Natural killer cell (primary cell): ENCODE measurements around the gene R3HDM4. TPM values are rescaled to one million over a fixed set of nuclear protein-coding genes. Genes with fewer than 3 reads are reported as not detected.

Experiments
- ATAC-seq, 3 donors: fragments of 150-1000 bp in 2 of 3; fragments of 200-7000 bp in 1 of 3; cut with Tn5 transposase; 1 replicate in 1 of 3; 2 replicates in 2 of 3; pipeline ENCODE4 v1.10.0; 2021; ENCODE audit warnings: mild to moderate bottlenecking in 2 of 3, moderate library complexity in 2 of 3
- DNase-seq, 2 donors: peaks; one replicate each; pipeline versions ENCODE4 v3.0.0 to v3.0.0-alpha.2; 2013 to 2021; ENCODE audit warnings: mixed read lengths in 1 of 2
- H3K27ac ChIP-seq: one replicate; pipeline ENCODE4 v1.5.1; 2013; ENCODE audit warnings: mild to moderate bottlenecking, low read length
- H3K27me3 ChIP-seq: one replicate; pipeline ENCODE4 v1.6.1; 2013; ENCODE audit warnings: low read length; ENCODE audit not compliant: control insufficient read depth, insufficient read depth
- H3K36me3 ChIP-seq: one replicate; pipeline ENCODE4 v1.6.1; 2013; ENCODE audit warnings: low read length; ENCODE audit not compliant: control insufficient read depth, insufficient read depth
- H3K4me1 ChIP-seq: one replicate; pipeline ENCODE4 v1.6.1; 2013; ENCODE audit warnings: low read length; ENCODE audit not compliant: control insufficient read depth, insufficient read depth
- H3K4me3 ChIP-seq: one replicate; pipeline ENCODE4 v1.5.1; 2013; ENCODE audit warnings: low read length
- H3K9me3 ChIP-seq: one replicate; pipeline ENCODE4 v1.6.1; 2013; ENCODE audit warnings: low read length; ENCODE audit not compliant: control insufficient read depth, insufficient read depth
- H3K27ac Mint-ChIP-seq, 2 donors: one replicate each; pipeline ENCODE4 v1.8.0; 2022; ENCODE audit warnings: mild to moderate bottlenecking in 2 of 2, mixed read lengths in 2 of 2, moderate library complexity in 1 of 2
- H3K27me3 Mint-ChIP-seq, 2 donors: one replicate each; pipeline ENCODE4 v1.8.0; 2022; ENCODE audit warnings: low read depth in 2 of 2, mixed read lengths in 2 of 2
- H3K36me3 Mint-ChIP-seq: one replicate; pipeline ENCODE4 v1.8.0; 2022; ENCODE audit warnings: mixed read lengths
- H3K4me1 Mint-ChIP-seq, 2 donors: one replicate each; pipeline ENCODE4 v1.8.0; 2022; ENCODE audit warnings: mixed read lengths in 2 of 2
- H3K4me3 Mint-ChIP-seq: one replicate; pipeline ENCODE4 v1.8.0; 2022; ENCODE audit warnings: mild to moderate bottlenecking, moderate library complexity, mixed read lengths
- H3K9me3 Mint-ChIP-seq, 2 donors: one replicate each; pipeline ENCODE4 v1.8.0; 2022; ENCODE audit warnings: mixed read lengths in 2 of 2
- WGBS: methylation state at CpG from one replicate; pipeline ENCODE4 v1.1.7; 2013; ENCODE audit warnings: missing lambda C conversion rate; ENCODE audit not compliant: insufficient coverage; 5-methylcytosine and 5-hydroxymethylcytosine counted together
- intact Hi-C: fragments of 100-400 bp; cut with micrococcal nuclease; formaldehyde crosslinking; loops from one replicate; pipeline ENCODE4 v1.14.2; 2022
- total RNA-seq, 4 donors: library from RNA; stranded (reverse); fragments of 120-200 nt in 1 of 4; gene quantifications; one replicate each; pipeline versions ENCODE4 v1.2.3 to v1.2.4, GENCODE V29; 2013 to 2022
- TF ChIP-seq, protein P1 (sequence below): fragments of 200-600 bp; IDR thresholded peaks from one replicate; pipeline ENCODE4 v1.8.0; 2022; ENCODE audit warnings: antibody characterized with exemption

Gene R3HDM4
- total RNA-seq, 3 donors from 2014 or later (not counting 1 experiment from before 2014, with no cell fraction given) = 88.7 to 106 (median 97.8) TPM

DNA sequence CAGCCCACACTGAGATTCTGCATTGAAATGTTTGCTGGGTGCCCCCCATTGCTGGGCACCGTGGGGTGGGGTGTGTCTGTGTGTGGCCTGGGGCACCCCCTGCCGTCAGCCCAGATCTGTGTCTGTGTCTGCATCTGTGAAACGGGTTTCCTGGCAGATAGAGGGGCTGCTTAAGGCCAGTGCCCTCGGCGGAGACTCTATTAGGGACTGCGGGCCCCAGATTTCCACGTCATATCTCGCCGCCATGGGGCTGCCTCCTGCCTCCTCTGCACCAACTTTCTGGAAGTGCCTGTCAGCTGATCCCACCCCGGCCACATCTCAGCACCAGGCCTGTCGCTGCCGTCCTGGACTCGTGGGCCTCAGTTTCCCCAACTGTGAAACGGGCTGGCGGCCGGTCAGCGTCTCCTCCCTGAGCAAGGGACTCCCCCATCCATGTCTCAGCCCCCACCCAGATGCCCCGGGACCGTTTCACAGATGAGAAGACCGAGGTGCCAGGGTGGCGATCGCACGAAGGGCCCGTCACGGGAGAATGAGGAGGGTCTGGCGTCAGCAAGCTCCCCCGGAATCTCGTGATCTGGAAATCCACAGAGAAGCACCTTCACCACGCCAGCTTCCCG, 34.2 kb upstream of the R3HDM4 start:
- ATAC-seq = no peak
- Mint-ChIP-seq H3K27me3 (no peaks in the 10 kb centered on the region), H3K4me1 (no peaks in the 10 kb centered on the region), H3K4me3 (no peak overlapping the region), H3K27ac (no peak overlapping the region), H3K9me3 (no peaks in the 10 kb centered on the region), H3K36me3 (no peaks in the 10 kb centered on the region)
- H3K36me3 ChIP-seq = no peaks in the 10 kb centered on the region
- TF ChIP-seq, protein P1, sequence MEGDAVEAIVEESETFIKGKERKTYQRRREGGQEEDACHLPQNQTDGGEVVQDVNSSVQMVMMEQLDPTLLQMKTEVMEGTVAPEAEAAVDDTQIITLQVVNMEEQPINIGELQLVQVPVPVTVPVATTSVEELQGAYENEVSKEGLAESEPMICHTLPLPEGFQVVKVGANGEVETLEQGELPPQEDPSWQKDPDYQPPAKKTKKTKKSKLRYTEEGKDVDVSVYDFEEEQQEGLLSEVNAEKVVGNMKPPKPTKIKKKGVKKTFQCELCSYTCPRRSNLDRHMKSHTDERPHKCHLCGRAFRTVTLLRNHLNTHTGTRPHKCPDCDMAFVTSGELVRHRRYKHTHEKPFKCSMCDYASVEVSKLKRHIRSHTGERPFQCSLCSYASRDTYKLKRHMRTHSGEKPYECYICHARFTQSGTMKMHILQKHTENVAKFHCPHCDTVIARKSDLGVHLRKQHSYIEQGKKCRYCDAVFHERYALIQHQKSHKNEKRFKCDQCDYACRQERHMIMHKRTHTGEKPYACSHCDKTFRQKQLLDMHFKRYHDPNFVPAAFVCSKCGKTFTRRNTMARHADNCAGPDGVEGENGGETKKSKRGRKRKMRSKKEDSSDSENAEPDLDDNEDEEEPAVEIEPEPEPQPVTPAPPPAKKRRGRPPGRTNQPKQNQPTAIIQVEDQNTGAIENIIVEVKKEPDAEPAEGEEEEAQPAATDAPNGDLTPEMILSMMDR = no peak
- H3K4me3 ChIP-seq = no peak overlapping the region
- H3K27ac ChIP-seq = peak overlapping the region; percentile 53
- intact Hi-C loops = no loop called here
- H3K4me1 ChIP-seq = peaks cover 21% of the 10 kb centered on the region
- H3K9me3 ChIP-seq = no peaks in the 10 kb centered on the region
- no peaks in the 10 kb centered on the region for H3K27me3 ChIP-seq
- WGBS = 72% methylated on average over 30 of the region's 30 CpGs
- no peak for DNase-seq

DNA sequence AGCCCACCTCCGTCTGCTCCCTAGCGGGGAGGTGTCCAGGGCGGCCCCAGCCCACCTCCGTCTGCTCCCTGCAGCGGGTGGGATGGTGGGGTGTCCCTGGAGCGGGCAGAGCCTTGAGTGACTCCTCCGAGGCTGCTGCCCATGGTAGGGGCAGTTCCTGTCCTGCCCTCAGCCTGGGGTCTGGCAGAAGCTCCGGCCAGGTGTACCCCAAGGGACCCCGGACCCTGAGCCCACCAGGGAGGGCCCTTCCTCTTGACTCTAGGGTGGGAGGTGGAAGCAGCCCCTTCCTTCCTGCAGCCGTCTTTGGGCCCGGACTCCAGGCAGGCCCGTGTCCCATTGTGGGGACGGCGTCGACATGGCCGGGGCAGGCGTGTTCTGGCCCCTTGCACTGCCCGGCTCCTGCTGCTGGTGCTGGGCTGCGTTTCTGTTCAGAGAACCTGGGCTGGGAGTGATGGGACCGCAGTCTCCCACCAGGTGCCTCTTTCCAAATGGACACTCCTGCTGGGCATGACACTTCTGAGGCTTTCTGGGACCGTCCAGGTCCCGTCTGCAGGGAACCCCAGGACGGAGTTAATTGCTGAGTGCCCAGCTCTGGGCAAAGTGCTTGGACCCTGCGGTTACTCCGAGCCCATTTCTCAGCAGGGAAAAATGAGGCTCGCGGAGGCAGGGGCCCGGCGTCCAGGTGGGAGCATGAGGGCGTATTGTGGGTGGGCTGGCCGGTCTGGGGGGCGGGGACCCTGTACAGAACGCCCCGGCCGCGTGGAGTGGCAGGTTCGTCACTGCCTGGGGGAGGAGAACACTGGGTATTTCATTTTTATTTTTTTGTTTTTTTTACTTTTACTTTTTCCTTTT, 32.6 kb upstream of the R3HDM4 start:
- ATAC-seq (no peak), DNase-seq (no peak)
- Mint-ChIP-seq H3K4me3 (no peak overlapping the region), H3K4me1 (peaks cover 7 to 8% of the 10 kb centered on the region in 2 donors), H3K9me3 (no peaks in the 10 kb centered on the region), H3K36me3 (no peaks in the 10 kb centered on the region), H3K27me3 (no peaks in the 10 kb centered on the region), H3K27ac (no peak overlapping the region)
- Histone ChIP-seq H3K27me3 (no peaks in the 10 kb centered on the region), H3K4me1 (peaks cover 31% of the 10 kb centered on the region), H3K27ac (no peak overlapping the region), H3K36me3 (no peaks in the 10 kb centered on the region), H3K4me3 (no peak overlapping the region), H3K9me3 (no peaks in the 10 kb centered on the region)
- intact Hi-C loops = no loop called here
- WGBS = 93% methylated on average over 31 of the region's 37 CpGs
- TF ChIP-seq, protein P1 = no peak

DNA sequence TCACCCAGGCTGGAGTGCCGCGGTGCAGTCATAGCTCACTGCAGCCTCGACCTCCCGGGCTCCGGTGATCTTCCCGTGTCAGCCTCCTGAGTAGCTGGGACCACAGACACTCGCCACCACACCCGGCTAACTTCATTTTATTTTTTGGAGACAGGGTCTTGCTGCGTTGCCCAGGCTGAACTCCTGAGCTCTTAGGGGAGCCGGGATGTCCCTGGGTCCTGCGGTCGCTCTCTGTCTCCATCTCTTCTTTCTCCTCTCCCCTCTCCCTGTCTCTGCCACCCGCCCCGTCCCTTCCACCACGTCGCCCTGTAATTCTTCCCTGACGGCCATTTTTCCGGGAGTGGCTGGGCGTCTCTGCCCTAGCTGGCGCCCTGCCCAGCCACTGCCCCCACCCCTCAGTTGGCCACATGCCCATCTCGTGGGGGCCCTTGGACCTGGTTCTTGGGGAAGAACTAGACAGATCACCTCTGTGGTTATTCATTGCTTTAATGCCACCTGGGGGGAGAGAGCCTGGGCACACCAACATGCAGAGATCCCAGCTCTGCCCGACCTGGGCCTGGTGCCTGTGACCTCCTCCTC, 31.7 kb upstream of the R3HDM4 start:
- H3K36me3 ChIP-seq = no peaks in the 10 kb centered on the region
- H3K4me3 Mint-ChIP-seq = no peak overlapping the region
- H3K4me1 ChIP-seq = peaks cover 36% of the 10 kb centered on the region
- no peaks in the 10 kb centered on the region for H3K9me3 Mint-ChIP-seq
- intact Hi-C loops = no loop called here
- H3K27me3 Mint-ChIP-seq = no peaks in the 10 kb centered on the region
- no peaks in the 10 kb centered on the region for H3K27me3 ChIP-seq
- DNase-seq (no peak), ATAC-seq (no peak)
- no peak overlapping the region for H3K4me3 ChIP-seq
- TF ChIP-seq, protein P1 = no peak
- WGBS = 85% methylated on average over 22 of the region's 22 CpGs
- no peaks in the 10 kb centered on the region for H3K36me3 Mint-ChIP-seq
- no peaks in the 10 kb centered on the region for H3K9me3 ChIP-seq
- H3K4me1 Mint-ChIP-seq = peaks cover 14 to 16% of the 10 kb centered on the region in 2 donors
- H3K27ac ChIP-seq = no peak overlapping the region
- H3K27ac Mint-ChIP-seq = no peak overlapping the region
